Sigmoid colon (tissue), 7 donors: Measurements from ENCODE around the gene ANG. TPM values are rescaled to one million over a fixed set of nuclear protein-coding genes. Genes with fewer than 3 reads are reported as not detected.

Experiments used
- DNase-seq: peaks from one replicate; pipeline ENCODE4 v3.0.0-alpha.2; 2019
- H3K27ac ChIP-seq, 4 donors: fragments of 200-600 bp; sonication (generic); one replicate each; pipeline ENCODE4 v1.5.1; 2016 to 2019; ENCODE audit warnings: mild to moderate bottlenecking in 1 of 4
- H3K27me3 ChIP-seq, 3 donors: fragments of 200-600 bp; sonication (generic); one replicate each; pipeline ENCODE4 v1.5.1; 2019; ENCODE audit warnings: mild to moderate bottlenecking in 1 of 3
- H3K36me3 ChIP-seq, 4 donors: fragments of 200-600 bp; sonication (generic); one replicate each; pipeline ENCODE4 v1.5.1; 2016 to 2019
- H3K4me1 ChIP-seq, 4 donors: fragments of 200-600 bp; sonication (generic); one replicate each; pipeline ENCODE4 v1.5.1; 2017 to 2019
- H3K4me3 ChIP-seq, 4 donors: fragments of 200-600 bp; sonication (generic); one replicate each; pipeline ENCODE4 v1.5.1; 2017 to 2019; ENCODE audit warnings: mild to moderate bottlenecking in 2 of 4, moderate library complexity in 1 of 4
- H3K9me3 ChIP-seq, 4 donors: fragments of 200-600 bp in 3 of 4; sonication (generic) in 3 of 4; one replicate each; pipeline versions ENCODE4 v1.5.1 to v1.6.1; 2013 to 2019
- EP300 ChIP-seq, 4 donors: sonication (generic); formaldehyde crosslinking; IDR thresholded peaks; one replicate each; pipeline ENCODE4 v1.6.1; 2017; ENCODE audit warnings: antibody characterized with exemption in 4 of 4
- POLR2A ChIP-seq, 2 donors: fragments of 450-650 bp; IDR thresholded peaks; one replicate each; pipeline ENCODE4 v1.6.1; 2016; ENCODE audit warnings: antibody characterized with exemption in 2 of 2, mild to moderate bottlenecking in 2 of 2, moderate library complexity in 2 of 2
- POLR2AphosphoS5 ChIP-seq, 4 donors: sonication (generic); formaldehyde crosslinking; IDR thresholded peaks; one replicate each; pipeline ENCODE4 v1.6.1; 2017; ENCODE audit warnings: antibody characterized with exemption in 4 of 4
- WGBS, 2 donors: extraction: QIAGEN DNeasy Blood & Tissue Kit; methylation state at CpG; one replicate each; pipeline ENCODE4 v1.1.7; 2013; 5-methylcytosine and 5-hydroxymethylcytosine counted together
- intact Hi-C: fragments of 100-400 bp; cut with DNase I; formaldehyde crosslinking; loops from one replicate; pipeline ENCODE4 v1.15.1; 2023
- polyA plus RNA-seq, 3 donors: library from polyadenylated mRNA; stranded (reverse); fragments of 200-250 nt; gene quantifications; one replicate each; pipeline ENCODE4 v1.2.3, GENCODE V29; 2013
- total RNA-seq, 4 donors: library from RNA; depleted of rRNA; stranded (reverse); fragments of >200 nt; gene quantifications; one replicate each; pipeline ENCODE4 v1.1.0, GENCODE V29; 2016
- TF ChIP-seq, protein P1 (sequence below), 4 experiments: fragments of 450-650 bp in 3 of 4; fragments of 200-600 bp in 1 of 4; IDR thresholded peaks; one replicate each; pipeline ENCODE4 v1.5.1; 2016 to 2019; ENCODE audit warnings: antibody characterized with exemption in 4 of 4, mild to moderate bottlenecking in 3 of 4, moderate library complexity in 2 of 4
- donor health status: healthy with polysubstance abuse.
- donor health status: Bipolar disorder and iron deficiency.
- donor health status: healthy.

The ANG gene
- total and polyA plus RNA-seq, 7 donors: 13.3 to 44.4 (median 22.2) TPM

DNA sequence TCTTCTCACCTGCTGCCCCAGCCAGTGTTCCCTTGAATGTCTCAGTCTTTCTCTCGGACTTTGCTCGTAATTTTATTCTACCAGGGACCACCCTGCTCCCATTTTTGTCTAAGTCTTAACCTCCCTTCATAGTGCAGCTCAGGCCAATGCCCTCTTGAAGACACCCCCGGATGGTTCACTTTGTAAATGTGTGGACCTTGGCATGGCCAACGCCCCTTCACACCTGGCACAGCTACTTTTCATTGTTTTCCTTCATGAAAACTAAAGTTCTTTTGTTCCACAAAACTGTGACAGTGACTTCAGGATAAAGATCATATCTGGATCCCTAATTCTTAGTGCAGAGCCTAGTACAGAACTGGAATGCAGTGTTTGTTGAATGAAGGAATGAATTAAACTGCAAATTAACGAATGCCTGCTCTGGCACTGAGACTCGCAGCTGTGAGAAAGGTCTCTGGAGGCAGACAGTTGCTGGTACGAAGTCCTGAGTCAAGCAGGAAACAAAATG is 7.7 kb upstream of the ANG start:
- DNase-seq: no peak
- Histone ChIP-seq H3K4me3 (peak overlapping the region; percentile 77 to 93 (median 80)), H3K36me3 (no peaks in the 10 kb centered on the region), H3K9me3 (no peaks in the 10 kb centered on the region), H3K27me3 (no peaks in the 10 kb centered on the region), H3K4me1 (peaks cover 4 to 25% (median 20%) of the 10 kb centered on the region in 4 donors), H3K27ac (peak overlapping the region; percentile 99 to 100 (median 99))
- TF ChIP-seq POLR2AphosphoS5 (IDR thresholded peaks at IDR 0.05) (no peak), EP300 (IDR thresholded peaks at IDR 0.05) (no peak), POLR2A (IDR thresholded peaks at IDR 0.05) (no peak)
- TF ChIP-seq, protein P1, sequence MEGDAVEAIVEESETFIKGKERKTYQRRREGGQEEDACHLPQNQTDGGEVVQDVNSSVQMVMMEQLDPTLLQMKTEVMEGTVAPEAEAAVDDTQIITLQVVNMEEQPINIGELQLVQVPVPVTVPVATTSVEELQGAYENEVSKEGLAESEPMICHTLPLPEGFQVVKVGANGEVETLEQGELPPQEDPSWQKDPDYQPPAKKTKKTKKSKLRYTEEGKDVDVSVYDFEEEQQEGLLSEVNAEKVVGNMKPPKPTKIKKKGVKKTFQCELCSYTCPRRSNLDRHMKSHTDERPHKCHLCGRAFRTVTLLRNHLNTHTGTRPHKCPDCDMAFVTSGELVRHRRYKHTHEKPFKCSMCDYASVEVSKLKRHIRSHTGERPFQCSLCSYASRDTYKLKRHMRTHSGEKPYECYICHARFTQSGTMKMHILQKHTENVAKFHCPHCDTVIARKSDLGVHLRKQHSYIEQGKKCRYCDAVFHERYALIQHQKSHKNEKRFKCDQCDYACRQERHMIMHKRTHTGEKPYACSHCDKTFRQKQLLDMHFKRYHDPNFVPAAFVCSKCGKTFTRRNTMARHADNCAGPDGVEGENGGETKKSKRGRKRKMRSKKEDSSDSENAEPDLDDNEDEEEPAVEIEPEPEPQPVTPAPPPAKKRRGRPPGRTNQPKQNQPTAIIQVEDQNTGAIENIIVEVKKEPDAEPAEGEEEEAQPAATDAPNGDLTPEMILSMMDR (IDR thresholded peaks at IDR 0.05): no peak
- 3 to 10% methylated on average over 7 of the region's 7 CpGs for WGBS, 2 donors
- intact Hi-C loops: loop anchor here (2.0 to 10.0 kb wide), 5 partner anchors 48 to 794 kb away; partner anchors contain the start of genes PARP2, RAB2B, TOX4 and ZNF219

DNA sequence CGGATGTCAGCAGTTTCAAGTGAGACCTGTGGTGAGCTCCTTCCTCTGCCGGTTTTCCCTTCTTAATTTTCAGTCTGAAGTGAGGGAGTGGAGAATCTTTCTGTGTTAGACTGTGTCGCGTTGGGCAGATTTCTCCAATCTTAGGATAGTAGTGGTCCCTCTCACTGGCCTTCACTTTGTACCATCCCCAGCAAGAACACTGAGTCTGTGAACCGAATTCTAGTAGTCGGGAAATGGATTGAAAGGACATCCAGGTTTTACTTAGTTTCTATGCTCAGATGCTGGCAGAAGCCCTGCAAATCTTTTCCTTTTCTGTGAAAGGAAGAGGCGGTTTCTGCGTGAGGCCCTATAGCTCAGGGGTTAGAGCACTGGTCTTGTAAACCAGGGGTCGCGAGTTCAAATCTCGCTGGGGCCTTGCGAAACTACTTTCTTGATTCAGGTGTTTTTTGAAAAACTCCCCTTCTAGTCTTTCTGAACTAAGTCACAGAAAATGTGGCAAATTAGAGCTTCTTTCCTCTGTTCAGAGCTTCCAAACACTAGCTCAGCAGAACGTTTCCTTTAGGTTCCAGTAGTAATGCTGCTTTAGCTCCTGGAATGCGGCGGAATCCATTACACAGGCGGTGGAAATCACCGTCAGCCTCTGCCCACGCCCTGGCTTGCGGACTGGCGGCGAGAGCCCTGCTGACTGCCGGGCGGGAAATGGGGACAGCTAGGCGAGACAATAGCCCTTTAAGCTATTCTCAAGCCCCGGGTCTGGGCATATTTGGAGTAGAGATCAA is 7.0 kb upstream of the ANG start:
- WGBS, 2 donors: 0 to 1% methylated on average over 25 of the region's 25 CpGs
- H3K27me3 ChIP-seq: no peaks in the 10 kb centered on the region
- no peaks in the 10 kb centered on the region for H3K9me3 ChIP-seq
- no peaks in the 10 kb centered on the region for H3K36me3 ChIP-seq
- peak overlapping the region; percentile 77 to 93 (median 80) for H3K4me3 ChIP-seq
- H3K4me1 ChIP-seq: peaks cover 4 to 32% (median 26%) of the 10 kb centered on the region in 4 donors
- DNase-seq: peak; percentile 93
- intact Hi-C loops: loop anchor here (2.0 to 10.0 kb wide), 5 partner anchors 49 to 793 kb away; partner anchors contain the start of genes PARP2, RAB2B, TOX4 and ZNF219
- TF ChIP-seq POLR2A (IDR thresholded peaks at IDR 0.05) (no peak), EP300 (IDR thresholded peaks at IDR 0.05) (no peak), POLR2AphosphoS5 (IDR thresholded peaks at IDR 0.05) (no peak)
- TF ChIP-seq, protein P1 (IDR thresholded peaks at IDR 0.05): no peak
- peak overlapping the region; percentile 99 to 100 (median 99) for H3K27ac ChIP-seq

DNA sequence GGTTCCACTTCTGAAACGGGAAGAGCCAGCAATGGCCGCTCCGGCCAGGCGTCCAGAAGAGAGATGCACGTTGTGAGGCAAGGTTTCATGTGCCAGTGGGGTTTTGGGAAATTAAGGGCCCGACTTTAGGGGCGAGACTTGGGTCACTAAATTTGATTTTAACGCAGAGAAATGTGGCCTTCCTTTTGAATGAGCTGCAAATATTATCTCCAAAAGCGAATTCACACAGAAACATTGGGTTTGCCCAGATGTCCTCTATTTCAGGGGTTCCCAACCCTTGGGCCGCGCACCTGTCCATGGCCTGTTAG is 6.5 kb upstream of the ANG start:
- H3K36me3 ChIP-seq: no peaks in the 10 kb centered on the region
- TF ChIP-seq EP300 (IDR thresholded peaks at IDR 0.05) (no peak), POLR2AphosphoS5 (IDR thresholded peaks at IDR 0.05) (no peak), POLR2A (IDR thresholded peaks at IDR 0.05) (no peak)
- TF ChIP-seq, protein P1 (IDR thresholded peaks at IDR 0.05): no peak
- H3K4me3 ChIP-seq: peak overlapping the region; percentile 77 to 93 (median 80)
- H3K9me3 ChIP-seq: no peaks in the 10 kb centered on the region
- peak overlapping the region; percentile 99 to 100 (median 99) for H3K27ac ChIP-seq
- intact Hi-C loops: loop anchor here (5.0 to 10.0 kb wide), 4 partner anchors 290 to 793 kb away; partner anchors contain the start of genes PARP2, RAB2B, TOX4 and ZNF219
- H3K27me3 ChIP-seq: no peaks in the 10 kb centered on the region
- H3K4me1 ChIP-seq: peaks cover 4 to 36% (median 30%) of the 10 kb centered on the region in 4 donors
- DNase-seq: no peak
- 1% methylated on average over 11 of the region's 11 CpGs for WGBS, 2 donors

DNA sequence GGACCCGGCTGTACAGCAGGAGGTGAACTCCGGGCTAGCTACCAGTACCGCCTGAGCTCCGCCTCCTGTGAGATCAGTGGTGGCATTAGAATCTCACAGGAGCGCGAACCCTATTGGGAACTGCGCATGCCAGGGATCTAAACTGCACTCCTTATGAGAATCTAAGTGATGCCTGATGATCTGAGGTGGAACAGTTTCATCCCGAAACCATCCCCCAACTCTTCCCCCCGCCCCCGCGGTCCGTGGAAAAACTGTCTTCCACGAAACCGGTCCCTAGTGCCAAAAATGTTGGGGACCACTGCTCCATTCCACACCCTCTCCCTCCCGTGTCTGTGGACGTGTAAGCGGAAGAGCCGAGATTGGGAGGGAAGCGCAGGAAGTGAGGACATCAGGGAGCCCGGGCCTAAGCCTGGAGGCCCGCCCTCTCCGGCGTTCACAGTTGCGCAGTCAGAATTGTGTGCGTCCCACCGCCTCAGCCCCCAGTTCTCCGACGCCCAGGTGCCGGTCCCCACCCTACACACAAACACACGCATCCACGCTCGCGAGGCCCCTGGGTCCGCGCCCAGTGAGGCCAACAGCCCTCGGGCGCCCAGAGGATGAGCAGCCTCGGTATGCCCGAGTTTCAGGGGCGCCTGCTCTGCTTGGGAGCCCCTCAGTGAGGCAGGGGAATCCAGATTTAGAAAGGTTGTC is 6.0 kb upstream of the ANG start:
- Histone ChIP-seq H3K4me1 (peaks cover 4 to 41% (median 32%) of the 10 kb centered on the region in 4 donors), H3K36me3 (no peaks in the 10 kb centered on the region)
- TF ChIP-seq, protein P1 (IDR thresholded peaks at IDR 0.05): no peak
- TF ChIP-seq POLR2AphosphoS5 (IDR thresholded peaks at IDR 0.05): peak; percentile 98
- TF ChIP-seq POLR2A (IDR thresholded peaks at IDR 0.05): peak; percentile 95

More for the DNA sequence above, 6.0 kb upstream of the ANG start:
- Histone ChIP-seq H3K9me3 (no peaks in the 10 kb centered on the region), H3K27ac (peak overlapping the region; percentile 99 to 100 (median 99)), H3K27me3 (no peaks in the 10 kb centered on the region), H3K4me3 (peak overlapping the region; percentile 77 to 93 (median 80))
- intact Hi-C loops: loop anchor here (5.0 to 10.0 kb wide), 4 partner anchors 290 to 792 kb away; partner anchors contain the start of genes PARP2, RAB2B, TOX4 and ZNF219
- 0% methylated on average over 40 of the region's 40 CpGs for WGBS, 2 donors
- peak; percentile 96 for DNase-seq
